ENCODE measurements around the gene ZFHX2. TPM values are rescaled to one million over a fixed set of nuclear protein-coding genes. Genes with fewer than 3 reads are reported as not detected.
A peak's percentile ranks its signal among the peaks of the same experiment; 100 is the strongest.

Gene ZFHX2
- polyA plus RNA-seq, 1 donor from 2014 or later: 0.72 TPM

GRCh38 chr14:23561873-23562821 lies 10.6 kb upstream of the ZFHX2 start:
- no peaks in the 10 kb centered on the region for H3K36me3 ChIP-seq (ENCODE audit: insufficient read depth, low read length)
- no peaks in the 10 kb centered on the region for H4K20me1 ChIP-seq (ENCODE audit: insufficient read depth)
- no peaks in the 10 kb centered on the region for H3K27me3 ChIP-seq (ENCODE audit: insufficient read depth, low read depth, low read length)
- no peaks in the 10 kb centered on the region for H3K9me2 ChIP-seq (ENCODE audit: insufficient read depth, low read length)
- no peak overlapping the region for H2AFZ ChIP-seq (ENCODE audit: low read depth, low read length)
- H3F3A ChIP-seq (ENCODE audit: insufficient read depth, low read length, poor library complexity, severe bottlenecking): no peaks in the 10 kb centered on the region
- no peak overlapping the region for H3K27ac ChIP-seq (ENCODE audit: low read length)
- peaks cover 7% of the 10 kb centered on the region for H3K79me2 ChIP-seq (replicated peaks; ENCODE audit: insufficient read depth, low read length)
- H3K9ac ChIP-seq (ENCODE audit: low read length): peak overlapping the region; percentile 5
- no peak overlapping the region for H3K4me2 ChIP-seq (ENCODE audit: low read length)
- no peak overlapping the region for H3K4me3 ChIP-seq (ENCODE audit: low read length)
- no peaks in the 10 kb centered on the region for H3K9me3 ChIP-seq (ENCODE audit: low read length)
- TF ChIP-seq MXI1 (conservative IDR thresholded peaks at IDR 0.05; ENCODE audit: poor library complexity, severe bottlenecking) (no peak), EP300 (conservative IDR thresholded peaks at IDR 0.05; ENCODE audit: poor library complexity, severe bottlenecking) (no peak), RAD21 (conservative IDR thresholded peaks at IDR 0.05) (no peak), REST (IDR thresholded peaks at IDR 0.05; ENCODE audit: borderline replicate concordance) (no peak), EZH2 (IDR thresholded peaks at IDR 0.05; ENCODE audit: borderline replicate concordance, insufficient read depth, low read length, poor library complexity, severe bottlenecking) (no peak), SMC3 (conservative IDR thresholded peaks at IDR 0.05; ENCODE audit: poor library complexity) (no peak), POLR2AphosphoS5 (IDR thresholded peaks at IDR 0.05) (no peak), TAF1 (IDR thresholded peaks at IDR 0.05; ENCODE audit: low read depth) (no peak)
- TF ChIP-seq, protein P1, sequence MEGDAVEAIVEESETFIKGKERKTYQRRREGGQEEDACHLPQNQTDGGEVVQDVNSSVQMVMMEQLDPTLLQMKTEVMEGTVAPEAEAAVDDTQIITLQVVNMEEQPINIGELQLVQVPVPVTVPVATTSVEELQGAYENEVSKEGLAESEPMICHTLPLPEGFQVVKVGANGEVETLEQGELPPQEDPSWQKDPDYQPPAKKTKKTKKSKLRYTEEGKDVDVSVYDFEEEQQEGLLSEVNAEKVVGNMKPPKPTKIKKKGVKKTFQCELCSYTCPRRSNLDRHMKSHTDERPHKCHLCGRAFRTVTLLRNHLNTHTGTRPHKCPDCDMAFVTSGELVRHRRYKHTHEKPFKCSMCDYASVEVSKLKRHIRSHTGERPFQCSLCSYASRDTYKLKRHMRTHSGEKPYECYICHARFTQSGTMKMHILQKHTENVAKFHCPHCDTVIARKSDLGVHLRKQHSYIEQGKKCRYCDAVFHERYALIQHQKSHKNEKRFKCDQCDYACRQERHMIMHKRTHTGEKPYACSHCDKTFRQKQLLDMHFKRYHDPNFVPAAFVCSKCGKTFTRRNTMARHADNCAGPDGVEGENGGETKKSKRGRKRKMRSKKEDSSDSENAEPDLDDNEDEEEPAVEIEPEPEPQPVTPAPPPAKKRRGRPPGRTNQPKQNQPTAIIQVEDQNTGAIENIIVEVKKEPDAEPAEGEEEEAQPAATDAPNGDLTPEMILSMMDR (IDR thresholded peaks at IDR 0.05; ENCODE audit: poor library complexity, severe bottlenecking): no peak

DNA sequence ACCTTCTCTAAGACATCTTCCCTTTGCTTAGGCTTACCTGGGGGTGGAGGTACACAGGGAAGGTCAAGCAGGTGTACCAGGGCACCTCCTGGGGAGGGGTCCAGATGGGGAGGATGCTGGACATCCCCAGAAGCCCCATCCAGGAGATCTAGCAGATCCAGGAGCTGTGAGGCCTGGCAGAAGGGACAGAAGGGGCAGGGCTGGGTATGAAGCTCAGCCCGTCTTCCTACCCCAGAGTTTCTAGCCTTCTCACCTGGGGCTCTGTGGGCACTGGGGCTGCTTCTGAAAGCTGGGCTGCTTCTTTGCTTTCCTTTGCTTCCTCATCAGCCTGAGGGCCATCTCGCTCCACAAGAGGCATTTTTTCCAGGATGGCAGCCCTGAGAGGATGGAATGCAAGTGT lies 9.7 kb upstream of the ZFHX2 start:
- Histone ChIP-seq H3K36me3 (ENCODE audit: insufficient read depth, low read length) (no peaks in the 10 kb centered on the region), H3K9me3 (ENCODE audit: low read length) (no peaks in the 10 kb centered on the region), H3F3A (ENCODE audit: insufficient read depth, low read length, poor library complexity, severe bottlenecking) (no peaks in the 10 kb centered on the region), H3K9ac (ENCODE audit: low read length) (peak overlapping the region; percentile 15), H3K4me2 (ENCODE audit: low read length) (no peak overlapping the region), H3K9me2 (ENCODE audit: insufficient read depth, low read length) (no peaks in the 10 kb centered on the region), H3K79me2 (replicated peaks; ENCODE audit: insufficient read depth, low read length) (peaks cover 16% of the 10 kb centered on the region), H3K4me3 (ENCODE audit: low read length) (no peak overlapping the region), H3K27me3 (ENCODE audit: insufficient read depth, low read depth, low read length) (no peaks in the 10 kb centered on the region), H3K27ac (ENCODE audit: low read length) (no peak overlapping the region), H2AFZ (ENCODE audit: low read depth, low read length) (no peak overlapping the region), H4K20me1 (ENCODE audit: insufficient read depth) (no peaks in the 10 kb centered on the region)
- TF ChIP-seq EZH2 (IDR thresholded peaks at IDR 0.05; ENCODE audit: borderline replicate concordance, insufficient read depth, low read length, poor library complexity, severe bottlenecking) (no peak), TAF1 (IDR thresholded peaks at IDR 0.05; ENCODE audit: low read depth) (no peak), RAD21 (conservative IDR thresholded peaks at IDR 0.05) (no peak), POLR2AphosphoS5 (IDR thresholded peaks at IDR 0.05) (no peak), MXI1 (conservative IDR thresholded peaks at IDR 0.05; ENCODE audit: poor library complexity, severe bottlenecking) (no peak), REST (IDR thresholded peaks at IDR 0.05; ENCODE audit: borderline replicate concordance) (no peak), SMC3 (conservative IDR thresholded peaks at IDR 0.05; ENCODE audit: poor library complexity) (no peak), EP300 (conservative IDR thresholded peaks at IDR 0.05; ENCODE audit: poor library complexity, severe bottlenecking) (no peak)
- TF ChIP-seq, protein P1 (IDR thresholded peaks at IDR 0.05; ENCODE audit: poor library complexity, severe bottlenecking): no peak
